Stomach (tissue), 9 donors: ENCODE data around the gene CCDC69. TPM values are rescaled to one million over a fixed set of nuclear protein-coding genes. Genes with fewer than 3 reads are reported as not detected.

Experiments used
- DNase-seq, 2 donors: peaks; one replicate each; pipeline versions ENCODE4 v3.0.0 to v3.0.0-alpha.2; 2013 to 2019
- H3K27ac ChIP-seq, 5 donors: fragments of 200-600 bp in 4 of 5; sonication (generic) in 4 of 5; one replicate each; pipeline ENCODE4 v1.5.1; 2013 to 2019; ENCODE audit warnings: mild to moderate bottlenecking in 1 of 5, moderate library complexity in 1 of 5
- H3K27me3 ChIP-seq, 3 donors: fragments of 200-600 bp; sonication (generic); one replicate each; pipeline ENCODE4 v1.5.1; 2017 to 2019; ENCODE audit warnings: mixed run types in 1 of 3
- H3K36me3 ChIP-seq, 4 donors: fragments of 200-600 bp; sonication (generic); 1 replicate in 3 of 4; 2 replicates in 1 of 4; pipeline ENCODE4 v1.5.1; 2016 to 2019
- H3K4me1 ChIP-seq, 4 donors: fragments of 200-600 bp; sonication (generic); one replicate each; pipeline ENCODE4 v1.5.1; 2016 to 2019
- H3K4me3 ChIP-seq, 4 donors: fragments of 200-600 bp; sonication (generic) in 3 of 4; one replicate each; pipeline ENCODE4 v1.5.1; 2016 to 2019; ENCODE audit warnings: mild to moderate bottlenecking in 1 of 4
- H3K9me3 ChIP-seq, 4 donors: fragments of 200-600 bp; sonication (generic); one replicate each; pipeline ENCODE4 v1.5.1; 2016 to 2019
- EP300 ChIP-seq: sonication (generic); formaldehyde crosslinking; IDR thresholded peaks from one replicate; pipeline ENCODE4 v1.6.1; 2017; ENCODE audit warnings: antibody characterized with exemption
- POLR2A ChIP-seq, 4 donors: fragments of 450-650 bp; IDR thresholded peaks; one replicate each; pipeline ENCODE4 v1.6.1; 2016; ENCODE audit warnings: antibody characterized with exemption in 4 of 4, control low read depth in 2 of 4, mild to moderate bottlenecking in 1 of 4, moderate library complexity in 1 of 4
- POLR2AphosphoS5 ChIP-seq, 3 donors: sonication (generic); formaldehyde crosslinking; IDR thresholded peaks; one replicate each; pipeline ENCODE4 v1.6.1; 2016; ENCODE audit warnings: antibody characterized with exemption in 3 of 3
- WGBS, 5 donors: extraction: QIAGEN DNeasy Blood & Tissue Kit in 3 of 5; methylation state at CpG; one replicate each; pipeline versions ENCODE4 v1.1.5 to v1.1.7; 2013 to 2018; 5-methylcytosine and 5-hydroxymethylcytosine counted together
- intact Hi-C: fragments of 100-400 bp; cut with DNase I; formaldehyde crosslinking; loops from one replicate; pipeline ENCODE4 v1.15.1; 2023; ENCODE audit warnings: low total_unique reads
- polyA plus RNA-seq, 3 donors: library from polyadenylated mRNA; stranded (reverse); fragments of 200-250 nt; gene quantifications; one replicate each; pipeline ENCODE4 v1.2.3, GENCODE V29; 2013
- total RNA-seq, 5 donors: library from RNA; depleted of rRNA; stranded (reverse); fragments of >200 nt; gene quantifications; one replicate each; pipeline versions ENCODE4 v1.1.0 to v1.2.3, GENCODE V29; 2014 to 2016
- TF ChIP-seq, protein P1 (sequence below), 7 experiments: fragments of 450-650 bp in 4 of 7; fragments of 200-600 bp in 3 of 7; sonication (generic) in 3 of 7; IDR thresholded peaks; one replicate each; pipeline ENCODE4 v1.5.1; 2016 to 2019; ENCODE audit warnings: antibody characterized with exemption in 7 of 7, control low read depth in 2 of 7, mild to moderate bottlenecking in 1 of 7
- donor health status: healthy with polysubstance abuse.
- donor health status: Bipolar disorder and iron deficiency.
- donor health status: healthy.

CCDC69 gene
- total and polyA plus RNA-seq, 8 donors, result 5.5 to 173 (median 31.0) TPM

DNA sequence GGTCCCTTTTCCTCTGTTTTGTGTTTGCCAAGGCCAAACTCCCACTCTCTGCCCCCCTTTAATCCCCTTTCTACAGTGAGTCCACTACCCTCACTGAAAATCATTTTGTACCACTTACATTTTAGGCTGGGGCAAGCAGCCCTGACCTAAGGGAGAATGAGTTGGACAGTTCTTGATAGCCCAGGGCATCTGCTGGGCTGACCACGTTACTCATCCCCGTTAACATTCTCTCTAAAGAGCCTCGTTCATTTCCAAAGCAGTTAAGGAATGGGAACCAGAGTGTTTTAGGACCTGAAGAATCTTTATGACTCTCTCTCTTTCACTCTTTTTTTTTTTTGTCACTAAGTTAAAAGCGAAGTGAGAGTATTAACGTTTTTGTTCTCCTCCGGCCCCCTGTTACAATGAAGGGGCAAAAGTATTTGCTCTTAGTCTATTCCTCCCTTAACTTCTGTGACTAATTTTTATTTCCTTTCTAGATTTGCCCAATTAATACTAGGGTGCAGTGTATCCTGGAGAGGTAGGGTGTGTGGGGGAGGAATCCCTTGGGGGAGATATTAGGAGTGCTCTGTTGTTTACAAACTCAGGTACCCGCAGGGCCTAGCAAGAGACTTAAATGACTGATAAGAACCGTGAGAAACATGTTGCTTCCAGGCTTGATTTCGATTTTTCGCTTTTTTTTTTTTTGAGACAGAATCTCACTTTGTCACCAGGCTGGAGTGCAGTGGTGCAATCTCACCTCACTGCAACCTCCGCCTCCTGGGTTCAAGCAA is 43.8 kb upstream of the CCDC69 start:
- Histone ChIP-seq H3K4me3 (no peak overlapping the region), H3K27me3 (no peaks in the 10 kb centered on the region), H3K4me1 (peaks cover 0 to 3% (median 0%) of the 10 kb centered on the region in 4 donors), H3K9me3 (no peaks in the 10 kb centered on the region), H3K27ac (no peak overlapping the region), H3K36me3 (peaks cover 24 to 68% (median 58%) of the 10 kb centered on the region in 4 donors)
- intact Hi-C loops, result no loop called here
- 87 to 94% (median 89%) methylated on average over 11 of the region's 11 CpGs for WGBS, 5 donors
- no peak for TF ChIP-seq EP300
- no peak for TF ChIP-seq POLR2AphosphoS5 (IDR thresholded peaks at IDR 0.05)
- TF ChIP-seq, protein P1, sequence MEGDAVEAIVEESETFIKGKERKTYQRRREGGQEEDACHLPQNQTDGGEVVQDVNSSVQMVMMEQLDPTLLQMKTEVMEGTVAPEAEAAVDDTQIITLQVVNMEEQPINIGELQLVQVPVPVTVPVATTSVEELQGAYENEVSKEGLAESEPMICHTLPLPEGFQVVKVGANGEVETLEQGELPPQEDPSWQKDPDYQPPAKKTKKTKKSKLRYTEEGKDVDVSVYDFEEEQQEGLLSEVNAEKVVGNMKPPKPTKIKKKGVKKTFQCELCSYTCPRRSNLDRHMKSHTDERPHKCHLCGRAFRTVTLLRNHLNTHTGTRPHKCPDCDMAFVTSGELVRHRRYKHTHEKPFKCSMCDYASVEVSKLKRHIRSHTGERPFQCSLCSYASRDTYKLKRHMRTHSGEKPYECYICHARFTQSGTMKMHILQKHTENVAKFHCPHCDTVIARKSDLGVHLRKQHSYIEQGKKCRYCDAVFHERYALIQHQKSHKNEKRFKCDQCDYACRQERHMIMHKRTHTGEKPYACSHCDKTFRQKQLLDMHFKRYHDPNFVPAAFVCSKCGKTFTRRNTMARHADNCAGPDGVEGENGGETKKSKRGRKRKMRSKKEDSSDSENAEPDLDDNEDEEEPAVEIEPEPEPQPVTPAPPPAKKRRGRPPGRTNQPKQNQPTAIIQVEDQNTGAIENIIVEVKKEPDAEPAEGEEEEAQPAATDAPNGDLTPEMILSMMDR (IDR thresholded peaks at IDR 0.05), result no peak
- no peak for TF ChIP-seq POLR2A (IDR thresholded peaks at IDR 0.05)
- DNase-seq, result no peak

DNA sequence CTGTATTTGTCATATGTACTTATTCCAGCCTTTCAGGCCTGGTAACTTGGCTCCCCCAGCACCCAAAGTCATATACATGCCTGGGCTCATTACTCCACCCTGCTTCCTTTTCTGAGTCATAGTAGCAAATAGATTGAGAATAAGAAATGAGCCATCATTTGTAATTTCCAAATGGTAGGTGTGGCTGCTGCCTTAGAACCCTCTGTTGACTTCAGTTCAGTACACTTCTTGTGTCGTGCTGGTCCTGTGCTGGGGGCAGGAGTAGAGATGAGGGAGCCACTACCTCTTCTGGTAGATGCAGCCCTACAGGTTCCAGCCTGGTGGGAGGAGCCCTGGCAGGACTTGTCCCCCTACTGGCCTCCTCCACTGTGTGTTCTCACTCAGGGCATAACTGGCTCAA is 40.2 kb upstream of the CCDC69 start:
- Histone ChIP-seq H3K4me1 (peaks cover 0 to 5% (median 0%) of the 10 kb centered on the region in 4 donors), H3K36me3 (peaks cover 21 to 82% (median 72%) of the 10 kb centered on the region in 4 donors), H3K27me3 (no peaks in the 10 kb centered on the region), H3K4me3 (no peak overlapping the region), H3K9me3 (no peaks in the 10 kb centered on the region), H3K27ac (peak overlapping the region in 1 of 5 donors; percentile 14)
- WGBS, 5 donors, result 30 to 56% (median 46%) methylated on average over 1 of the region's 1 CpG
- TF ChIP-seq POLR2A (IDR thresholded peaks at IDR 0.05) (no peak), POLR2AphosphoS5 (IDR thresholded peaks at IDR 0.05) (no peak), EP300 (no peak)
- TF ChIP-seq, protein P1 (IDR thresholded peaks at IDR 0.05), result no peak
- intact Hi-C loops, result no loop called here
- peak in 1 of 2 donors; percentile 59 for DNase-seq

DNA sequence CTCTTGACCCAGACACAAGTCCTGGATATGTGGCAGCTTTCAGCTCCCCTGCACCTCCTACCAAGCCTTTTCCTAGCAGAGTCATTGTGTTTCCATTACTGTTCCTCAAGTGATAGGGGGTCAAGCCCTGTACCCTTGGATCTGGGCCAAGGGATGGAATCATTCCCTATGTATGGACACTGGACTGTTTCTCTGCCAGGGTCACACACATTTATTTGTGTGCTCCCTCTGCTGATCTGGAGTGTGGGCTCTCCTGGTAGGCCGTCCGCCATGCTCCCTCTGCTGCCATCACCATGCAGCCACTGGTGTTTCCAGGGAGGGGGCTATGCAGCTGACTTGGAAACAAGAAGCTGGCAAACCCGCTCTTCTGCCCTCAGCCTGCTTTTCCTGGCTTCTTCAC is 38.6 kb upstream of the CCDC69 start:
- 97 to 98% (median 98%) methylated on average over 3 of the region's 3 CpGs for WGBS, 5 donors
- TF ChIP-seq POLR2A (IDR thresholded peaks at IDR 0.05), result no peak
- no peak for TF ChIP-seq POLR2AphosphoS5 (IDR thresholded peaks at IDR 0.05)
- TF ChIP-seq, protein P1 (IDR thresholded peaks at IDR 0.05), result no peak
- TF ChIP-seq EP300, result no peak

DNA sequence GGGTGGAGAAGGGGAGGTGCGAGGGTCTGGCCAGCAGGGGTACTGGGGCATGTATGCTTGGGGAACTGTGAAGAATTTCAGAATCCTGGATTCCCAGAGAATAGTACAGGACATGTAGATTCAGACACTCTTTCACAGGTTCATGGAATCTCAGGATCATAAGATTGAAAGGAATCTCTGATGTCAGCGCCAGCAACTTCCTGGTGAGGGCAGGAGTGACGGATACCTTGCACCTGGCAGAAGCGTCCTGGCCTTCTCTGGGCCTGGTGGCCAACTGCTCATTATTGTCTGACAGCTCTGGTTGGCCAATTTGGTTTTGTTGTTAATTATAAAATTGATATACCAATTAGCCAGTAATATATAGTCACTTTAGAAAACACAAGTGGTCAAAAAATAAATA is 36.0 kb upstream of the CCDC69 start:
- 83 to 98% (median 95%) methylated on average over 4 of the region's 4 CpGs for WGBS, 5 donors
- Histone ChIP-seq H3K4me1 (peaks cover 0 to 34% (median 6%) of the 10 kb centered on the region in 4 donors), H3K4me3 (no peak overlapping the region), H3K27ac (no peak overlapping the region), H3K27me3 (no peaks in the 10 kb centered on the region), H3K36me3 (peaks cover 0 to 41% (median 35%) of the 10 kb centered on the region in 4 donors), H3K9me3 (no peaks in the 10 kb centered on the region)
- TF ChIP-seq POLR2AphosphoS5 (IDR thresholded peaks at IDR 0.05) (no peak), POLR2A (IDR thresholded peaks at IDR 0.05) (no peak), EP300 (no peak)
- TF ChIP-seq, protein P1 (IDR thresholded peaks at IDR 0.05), result no peak
- intact Hi-C loops, result no loop called here
- DNase-seq, result no peak

More for the DNA sequence above, 38.6 kb upstream of the CCDC69 start:
- intact Hi-C loops, result no loop called here
- H3K36me3 ChIP-seq, result peaks cover 14 to 66% (median 56%) of the 10 kb centered on the region in 4 donors
- H3K9me3 ChIP-seq, result no peaks in the 10 kb centered on the region
- DNase-seq, result no peak
- H3K27me3 ChIP-seq, result no peaks in the 10 kb centered on the region
- no peak overlapping the region for H3K27ac ChIP-seq
- H3K4me3 ChIP-seq, result no peak overlapping the region
- peaks cover 0 to 12% (median under 1%) of the 10 kb centered on the region in 4 donors for H3K4me1 ChIP-seq
